HG02885 (cell line): ENCODE results near the gene ANTXR2.
"Not testable (repeated sequence)": the region's sequence is repeated elsewhere in the genome, so short reads cannot be mapped to it uniquely, and the experiment has no call there.

Experiments
- ATAC-seq: cut with Tn5 transposase; IDR thresholded peaks from one replicate; pipeline ENCODE4 v1.9.1; 2021; ENCODE audit warnings: mild to moderate bottlenecking; ENCODE audit not compliant: unreplicated experiment, poor library complexity

The ANTXR2 gene

DNA sequence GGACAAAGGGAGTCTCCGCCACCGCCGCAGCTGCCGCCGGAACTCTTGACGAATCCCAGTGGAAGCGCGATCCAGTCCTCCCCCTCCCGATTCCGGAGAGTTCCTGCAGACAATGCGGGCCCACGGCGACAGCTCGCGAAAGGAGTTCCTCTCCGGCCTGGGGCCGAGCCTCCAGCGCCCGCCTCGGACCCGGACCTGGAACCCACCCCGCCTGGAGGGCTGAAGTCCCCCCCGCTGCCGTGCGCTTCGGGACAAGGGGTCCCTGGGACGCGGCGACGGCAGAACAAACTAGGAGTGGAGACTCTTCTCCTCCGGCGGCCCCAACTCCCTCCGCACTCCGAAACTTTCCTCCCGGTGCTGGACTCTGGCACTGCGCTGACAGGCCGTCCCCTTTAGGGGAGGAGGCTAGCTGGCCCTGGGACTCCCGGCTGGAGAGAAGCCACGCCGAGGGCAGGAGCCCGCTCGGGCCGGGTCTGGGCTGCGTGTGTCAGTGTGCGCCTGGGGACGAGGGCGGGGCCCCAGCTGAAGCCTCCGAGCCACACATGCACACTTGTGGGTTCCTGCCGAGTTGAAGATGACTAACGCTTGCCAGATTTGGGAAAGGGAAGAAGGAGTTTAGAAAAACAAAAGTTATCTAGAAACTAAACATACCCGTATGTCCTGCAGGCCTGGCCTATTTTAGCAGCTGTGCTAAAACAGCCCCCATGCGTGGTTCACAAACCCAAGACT lies at the start of gene ANTXR2:
Gene ANTXR2 (minus strand): TSS at position 486 of the 729 bp plus-strand sequence. CDS start 669 bp downstream, outside the sequence.
- ATAC-seq: peak; percentile 73

DNA sequence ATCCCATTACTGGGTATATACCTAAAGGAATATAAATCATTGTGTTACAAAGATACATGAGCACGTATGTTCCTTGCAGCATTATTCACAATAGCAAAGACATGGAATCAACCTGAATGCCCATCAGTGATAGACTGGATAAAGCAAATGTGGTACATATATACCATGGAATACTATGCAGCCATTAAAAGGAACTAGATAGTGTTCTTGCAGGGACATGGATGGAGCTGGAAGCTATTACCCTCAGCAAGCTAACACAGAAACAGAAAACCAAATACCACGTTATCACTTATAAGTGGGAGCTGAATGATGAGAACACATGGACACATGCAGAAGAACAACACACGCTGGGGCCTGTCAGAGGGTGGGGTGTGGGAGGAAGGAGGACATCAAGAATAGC lies 48.8 kb upstream of the ANTXR2 start:
- ATAC-seq: not testable (repeated sequence)

DNA sequence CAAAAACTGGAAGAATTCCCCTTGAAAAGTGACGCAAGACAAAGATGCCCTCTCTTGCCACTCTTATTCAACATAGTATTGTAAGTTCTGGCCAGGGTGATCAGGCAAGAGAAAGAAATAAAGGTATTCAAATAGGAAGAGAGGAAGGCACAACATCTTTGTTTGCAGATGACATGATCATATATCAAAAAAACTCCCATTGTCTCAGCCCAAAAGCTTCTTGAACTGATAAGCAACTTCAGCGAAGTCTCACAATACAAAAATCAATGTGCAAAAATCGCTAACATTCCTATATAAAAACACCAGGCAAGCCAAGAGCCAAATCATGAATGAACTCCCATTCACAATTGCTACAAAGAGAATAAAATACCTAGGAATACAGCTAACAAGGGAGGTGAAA lies 46.6 kb upstream of the ANTXR2 start:
- not testable (repeated sequence) for ATAC-seq

DNA sequence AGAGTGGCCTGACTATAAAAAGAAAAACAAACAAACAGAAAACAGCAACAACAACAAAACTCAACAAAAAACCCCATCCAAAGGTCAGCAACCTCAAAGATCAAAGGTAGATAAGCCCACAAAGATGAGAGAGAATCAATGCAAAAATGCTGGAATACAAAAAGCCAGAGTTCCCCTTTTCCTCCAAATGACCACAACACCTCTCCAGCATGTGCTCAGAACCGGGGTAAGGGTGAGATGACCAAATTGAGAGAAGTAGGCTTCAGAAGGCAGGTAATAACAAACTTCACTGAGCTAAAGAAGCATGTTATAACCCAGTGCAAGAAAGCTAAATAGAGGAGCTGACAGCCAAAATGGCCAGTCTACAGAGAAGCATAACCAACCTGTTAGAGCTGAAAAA lies 43.5 kb upstream of the ANTXR2 start:
- ATAC-seq: no peak

DNA sequence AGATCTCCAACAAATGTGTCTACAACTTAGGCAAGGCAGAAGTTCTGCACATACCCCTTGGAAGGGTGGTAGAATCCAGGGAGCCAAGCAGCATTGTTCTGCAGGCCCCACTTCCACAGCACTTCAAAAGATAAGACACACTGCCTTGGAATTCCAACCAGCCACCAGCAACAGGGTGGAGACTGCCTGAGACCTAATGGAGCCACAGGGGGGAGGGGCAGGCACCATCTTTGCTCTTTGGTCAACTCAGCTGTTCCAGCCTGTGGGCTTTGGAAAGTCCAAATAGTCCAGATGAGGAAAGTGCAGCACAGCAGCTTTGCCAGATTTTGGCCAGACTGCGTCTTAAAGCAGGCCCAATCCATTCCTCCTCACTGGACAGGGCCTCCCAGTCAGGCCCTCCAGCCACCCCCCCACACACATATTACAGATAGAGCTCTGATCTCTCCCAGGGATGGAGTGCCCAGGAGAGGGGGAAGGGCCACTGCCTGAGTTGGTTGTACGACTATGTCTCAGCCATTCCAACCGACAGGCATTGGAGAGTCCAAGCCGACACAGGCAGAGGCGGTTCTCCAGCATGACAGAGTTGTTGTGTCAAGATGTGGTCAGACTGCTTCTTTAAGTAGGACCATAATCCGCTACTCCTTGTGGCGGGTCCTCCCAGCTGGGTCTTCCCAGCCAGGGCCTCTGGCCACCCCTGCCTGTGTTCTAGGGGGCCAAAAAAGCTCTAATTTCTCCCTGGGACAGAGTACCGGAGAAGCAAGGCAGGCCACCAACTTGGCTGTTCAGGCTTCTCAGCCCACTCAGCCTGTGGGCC lies 42.5 kb upstream of the ANTXR2 start:
- ATAC-seq: no peak

DNA sequence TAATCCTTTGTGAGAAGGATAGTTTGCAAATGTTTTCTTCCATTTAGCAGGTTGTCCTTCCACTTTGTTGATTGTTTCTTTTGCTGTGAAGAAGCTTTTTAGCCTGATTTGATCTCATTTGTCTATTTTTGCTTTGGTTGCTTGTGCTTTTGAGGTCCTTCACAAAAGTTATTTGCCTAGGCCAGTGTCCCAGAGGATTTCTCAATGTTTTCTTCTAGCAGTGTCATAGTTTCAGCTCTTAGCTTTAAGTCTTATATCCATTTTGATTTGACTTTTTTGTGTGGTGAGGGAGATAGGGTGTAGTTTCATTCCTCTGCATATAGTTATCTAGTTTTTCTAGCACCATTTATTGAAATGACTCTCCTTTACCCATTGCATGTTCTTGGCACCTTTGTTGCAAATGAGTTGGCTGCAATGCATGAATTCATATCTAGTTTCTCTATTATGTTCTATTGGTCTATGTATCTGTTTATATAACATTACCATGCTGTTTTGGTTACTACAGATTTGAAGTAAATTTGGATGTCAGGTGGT lies 41.8 kb upstream of the ANTXR2 start:
- ATAC-seq: no peak

DNA sequence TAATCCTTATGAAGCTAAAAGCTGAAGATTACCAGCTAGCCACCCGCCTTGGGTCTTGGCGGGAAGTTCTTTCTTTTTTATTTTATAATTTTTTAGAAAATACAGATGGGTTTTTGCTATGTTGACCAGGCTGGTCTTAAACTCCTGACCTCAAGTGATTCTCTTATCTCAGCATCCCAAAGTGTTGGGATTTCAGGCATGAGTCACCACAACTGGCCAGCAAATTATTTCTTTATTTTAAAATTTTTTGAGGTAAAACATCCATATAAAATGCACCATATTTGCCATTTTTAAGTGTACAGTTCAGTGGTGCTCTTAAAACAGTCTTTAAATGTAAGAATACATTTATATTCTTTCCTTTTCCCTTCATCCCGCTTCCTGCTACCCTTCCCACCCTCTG lies 40.6 kb upstream of the ANTXR2 start:
- ATAC-seq: no peak

DNA sequence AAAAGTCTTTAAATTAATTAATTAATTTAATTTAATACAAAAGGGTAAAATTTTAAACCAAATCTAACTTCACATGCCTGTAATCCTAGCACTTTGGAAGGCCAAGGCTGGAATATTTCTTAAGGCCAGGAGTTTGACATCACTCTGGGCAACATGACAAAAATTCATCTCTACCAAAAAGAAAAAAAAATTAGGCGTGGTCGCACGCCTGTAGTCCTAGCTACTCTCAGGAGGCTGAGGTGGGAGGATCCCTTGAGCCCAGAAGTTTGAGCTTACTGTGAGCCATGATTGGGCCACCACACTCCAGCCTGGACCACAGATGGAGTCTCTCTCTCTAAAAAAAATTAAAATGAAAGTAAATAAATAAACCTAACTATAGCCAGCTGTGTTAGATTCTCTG lies 39.2 kb upstream of the ANTXR2 start:
- ATAC-seq: no peak

DNA sequence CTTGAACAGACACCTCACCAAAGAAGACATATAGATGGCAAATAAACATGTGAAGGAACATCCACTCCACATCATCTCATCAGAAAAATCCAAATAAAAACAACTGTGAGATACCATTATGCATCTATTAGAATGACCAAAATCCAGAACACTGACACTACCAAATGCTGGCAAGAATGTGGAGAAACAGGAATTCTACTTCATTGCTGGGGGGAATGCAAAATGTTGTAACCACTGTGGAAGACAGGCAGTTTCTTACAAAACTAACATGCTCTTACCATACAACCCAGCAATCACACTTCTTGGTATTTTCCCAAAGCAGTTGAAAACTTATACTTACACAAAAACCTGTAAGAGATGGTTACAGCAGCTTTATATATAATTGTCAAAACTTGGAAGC lies 38.2 kb upstream of the ANTXR2 start:
- no peak for ATAC-seq

DNA sequence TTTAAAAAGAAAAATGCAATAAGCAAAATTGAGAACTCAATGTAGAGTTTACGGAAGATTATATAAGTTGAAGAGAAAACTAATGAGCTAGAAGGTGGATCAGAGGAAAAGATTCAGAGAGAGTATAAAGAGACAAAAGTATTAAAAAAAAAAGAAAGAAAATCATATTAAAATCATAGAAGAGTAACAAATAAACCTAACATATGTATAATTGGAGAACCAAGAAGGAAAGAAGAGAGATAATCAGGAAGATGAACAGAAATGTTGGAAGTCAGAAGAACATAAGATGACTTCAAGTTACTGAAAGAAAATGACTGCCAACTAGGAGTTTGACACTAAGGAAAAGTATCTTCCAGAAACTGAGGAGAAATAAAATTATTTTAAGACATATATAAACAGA lies 34.3 kb upstream of the ANTXR2 start:
- ATAC-seq: no peak

DNA sequence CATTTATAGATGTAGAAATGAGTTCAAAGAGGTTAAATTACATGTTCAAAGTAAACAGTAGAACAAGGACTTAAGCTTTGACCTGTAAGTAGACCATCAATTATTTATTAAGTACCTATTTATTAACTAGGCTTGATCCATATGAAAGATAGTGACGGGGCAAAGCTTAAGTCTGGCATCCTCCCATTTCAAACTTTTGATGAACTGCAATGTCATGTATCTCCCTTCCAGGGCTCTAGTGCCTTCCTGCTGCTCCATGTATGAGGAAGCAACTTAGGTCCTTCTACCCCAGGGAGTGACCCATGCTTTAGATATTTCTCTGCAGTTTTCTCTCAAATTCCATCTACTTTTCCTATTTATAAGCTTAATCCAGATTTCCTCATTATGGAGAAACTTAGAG lies 31.9 kb upstream of the ANTXR2 start:
- no peak for ATAC-seq

DNA sequence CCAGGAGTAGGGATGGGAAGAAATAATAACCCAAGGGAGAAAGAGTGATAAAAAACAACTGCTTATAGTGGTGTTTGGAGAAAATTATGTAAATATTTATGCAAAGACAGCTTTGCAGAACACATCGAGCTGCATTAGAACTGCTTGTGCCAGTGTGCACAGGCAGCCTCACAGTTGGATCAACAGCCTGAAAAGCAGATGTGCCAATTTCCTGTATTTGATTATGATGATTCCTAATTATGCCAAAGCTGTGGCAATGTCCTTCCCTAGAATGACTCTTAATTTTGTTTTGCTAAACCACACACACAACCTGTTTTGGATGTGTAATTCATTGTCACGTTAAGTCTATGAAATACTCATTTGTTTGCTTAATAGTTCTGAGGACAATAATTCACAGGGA lies 30.6 kb upstream of the ANTXR2 start:
- no peak for ATAC-seq

DNA sequence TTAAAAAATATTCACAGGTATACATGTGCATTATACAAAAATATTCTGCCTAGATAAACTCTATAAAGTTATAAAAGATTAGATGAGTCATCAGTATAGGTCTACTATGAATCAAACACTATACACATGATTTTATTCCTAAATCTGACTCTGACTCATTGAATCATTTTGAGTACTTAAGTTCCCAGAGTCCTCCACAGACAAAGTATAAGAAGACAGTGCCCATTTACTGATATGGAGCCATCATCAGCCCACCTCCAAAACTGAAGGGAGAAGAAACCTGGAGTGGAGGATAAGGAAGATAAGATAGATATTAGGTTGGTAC lies 28.7 kb upstream of the ANTXR2 start:
- ATAC-seq: no peak

DNA sequence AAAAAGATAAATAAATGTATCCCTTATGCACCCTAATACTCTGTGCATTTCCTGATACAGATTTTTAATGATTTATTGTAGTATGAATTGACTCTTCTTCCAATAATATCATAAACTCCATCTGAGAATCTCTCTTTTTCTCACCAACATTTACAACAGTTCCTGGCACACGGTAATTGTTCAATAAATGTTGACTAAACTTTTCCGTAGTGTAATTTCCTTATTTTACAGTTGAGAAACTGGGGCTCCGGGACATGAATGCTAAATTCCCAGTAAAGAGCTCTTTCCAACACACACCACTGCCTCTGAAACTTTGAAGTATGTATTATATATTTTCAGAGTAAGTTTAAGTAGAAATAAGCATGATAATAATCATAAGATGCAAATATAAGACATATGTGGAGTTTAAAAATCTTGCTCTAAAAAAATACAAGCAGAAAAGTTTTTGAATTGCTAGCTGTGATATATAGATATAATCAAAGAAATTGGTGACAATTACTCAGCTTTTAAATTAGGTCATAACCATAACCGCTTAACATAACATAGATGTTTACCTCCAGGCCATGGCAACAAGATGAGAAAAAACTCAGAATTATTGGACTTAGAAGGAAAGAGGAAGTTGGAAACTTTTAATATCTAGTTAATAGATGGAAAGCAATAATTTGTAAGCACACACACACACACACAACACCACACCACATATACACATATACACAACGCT lies 28.2 kb upstream of the ANTXR2 start:
- no peak for ATAC-seq

DNA sequence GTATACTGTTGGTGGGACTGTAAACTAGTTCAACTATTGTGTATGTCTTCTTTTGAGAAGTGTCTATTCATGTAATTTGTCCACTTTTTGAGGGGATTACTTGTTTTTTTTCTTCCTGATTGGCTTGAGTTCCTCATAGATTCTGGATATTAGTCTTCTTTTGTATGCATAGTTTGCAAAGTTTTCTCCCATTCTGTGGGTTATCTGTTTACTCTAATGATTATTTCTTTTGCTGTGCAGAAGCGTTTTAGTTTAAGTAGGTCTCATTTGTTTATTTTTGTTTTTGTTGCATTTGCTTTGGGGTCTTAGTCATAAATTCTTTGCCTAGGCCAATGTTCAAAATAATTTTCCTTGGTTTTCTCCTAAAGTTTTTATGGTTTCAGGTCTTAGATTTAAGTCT lies 26.6 kb upstream of the ANTXR2 start:
- no peak for ATAC-seq

DNA sequence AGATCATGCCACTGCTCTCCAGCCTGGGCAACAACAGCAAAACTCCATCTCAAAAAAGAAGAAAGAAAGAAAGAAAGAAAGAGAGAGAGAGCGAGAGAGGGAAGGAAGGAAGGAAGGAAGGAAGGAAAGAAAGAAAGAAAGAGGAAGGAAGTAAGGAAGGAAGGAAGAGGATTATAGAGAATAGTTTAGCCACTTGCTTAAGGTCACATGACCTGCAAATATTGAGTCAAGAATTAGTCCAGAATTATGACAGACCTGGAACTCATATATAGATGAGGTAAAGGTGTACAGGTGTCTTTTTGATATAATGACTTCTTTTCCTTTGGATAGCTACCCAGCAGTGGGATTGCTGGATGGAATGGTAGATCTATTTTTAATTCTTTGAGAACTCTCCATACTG lies 25.6 kb upstream of the ANTXR2 start:
- ATAC-seq: no peak

DNA sequence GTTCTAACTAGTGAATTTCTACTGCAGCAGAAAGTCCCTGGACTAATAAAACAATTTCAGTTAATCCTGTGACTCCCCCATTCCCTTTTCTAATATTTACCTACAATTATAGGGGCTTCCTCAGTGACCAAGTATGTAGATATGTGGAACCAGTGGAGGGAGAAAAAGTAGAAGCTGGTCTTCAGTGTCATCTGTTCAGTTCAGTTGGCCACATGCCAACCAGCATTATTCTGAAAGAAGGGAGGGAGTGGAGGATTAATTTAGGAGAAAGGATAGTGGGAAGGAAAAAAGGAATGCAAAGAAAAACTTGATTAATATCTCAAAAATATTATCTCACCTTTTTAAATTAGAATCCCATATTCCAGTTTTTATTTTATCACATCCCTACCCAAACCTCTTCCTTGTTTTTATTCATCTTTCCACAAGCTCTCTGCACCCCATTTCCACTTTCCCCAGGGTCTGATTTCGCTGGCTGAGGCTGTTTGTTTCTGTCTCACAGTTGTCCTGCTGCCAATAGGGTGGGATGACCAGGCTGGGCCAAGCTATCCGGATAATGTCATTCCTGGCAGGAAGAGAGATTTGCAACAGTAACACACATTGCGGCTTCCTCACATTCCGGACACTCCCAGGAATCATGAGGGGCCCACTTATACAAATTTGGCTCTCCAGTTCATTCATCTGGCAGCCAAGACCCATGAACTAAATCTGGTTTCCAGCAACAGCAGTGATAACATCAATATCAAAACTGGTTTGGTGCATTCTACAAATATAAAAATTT lies 24.6 kb upstream of the ANTXR2 start:
- ATAC-seq: no peak

DNA sequence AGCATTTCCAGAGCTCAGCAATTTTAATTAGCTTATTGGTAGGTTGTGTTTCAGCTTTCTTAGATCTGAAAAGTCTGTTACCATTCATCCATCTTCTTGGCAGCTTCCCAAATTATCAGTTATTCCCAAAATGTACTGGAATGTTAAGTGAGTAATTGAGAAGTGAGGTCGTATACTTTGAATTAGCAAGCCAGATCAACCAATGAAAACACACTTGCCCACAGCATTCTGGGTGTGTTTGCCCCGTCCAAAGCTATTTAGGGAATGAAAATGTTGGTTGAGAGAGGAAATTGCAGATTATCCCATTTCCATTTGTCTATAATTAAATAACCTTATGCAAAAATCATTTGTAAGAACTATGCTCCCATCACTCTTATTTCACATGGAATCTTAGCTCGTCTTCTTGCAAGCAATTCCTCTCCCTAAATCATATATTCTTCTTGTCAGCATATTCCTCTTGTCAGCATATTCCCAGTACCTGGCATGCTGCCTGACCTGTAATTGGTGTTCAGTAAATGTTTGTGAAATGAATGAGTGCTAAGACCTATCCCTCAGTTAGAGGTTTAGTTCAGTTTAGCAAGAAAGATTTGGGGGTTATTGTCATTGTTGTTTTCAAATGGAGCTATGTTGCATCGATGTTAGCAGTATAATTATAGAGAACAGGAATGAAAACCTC lies 23.3 kb upstream of the ANTXR2 start:
- ATAC-seq: no peak

DNA sequence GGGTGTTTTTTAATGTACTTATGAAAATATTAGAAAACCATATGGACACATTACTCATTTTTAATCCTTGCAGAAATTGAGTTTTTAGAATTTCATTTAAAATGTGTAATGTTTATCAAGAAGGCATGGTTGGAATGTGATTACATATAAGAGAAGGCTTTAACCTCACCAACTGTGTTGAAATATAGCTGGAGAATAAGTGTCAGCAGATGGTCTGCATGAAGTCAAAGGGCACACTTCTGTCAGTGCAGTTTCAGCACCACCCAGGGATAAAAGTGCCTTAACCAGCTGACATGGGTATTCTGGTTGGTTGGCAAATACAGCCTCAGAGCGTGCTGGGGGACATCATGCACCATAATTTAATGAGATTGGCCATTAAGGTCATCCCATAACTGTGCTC lies 21.2 kb upstream of the ANTXR2 start:
- ATAC-seq: no peak

DNA sequence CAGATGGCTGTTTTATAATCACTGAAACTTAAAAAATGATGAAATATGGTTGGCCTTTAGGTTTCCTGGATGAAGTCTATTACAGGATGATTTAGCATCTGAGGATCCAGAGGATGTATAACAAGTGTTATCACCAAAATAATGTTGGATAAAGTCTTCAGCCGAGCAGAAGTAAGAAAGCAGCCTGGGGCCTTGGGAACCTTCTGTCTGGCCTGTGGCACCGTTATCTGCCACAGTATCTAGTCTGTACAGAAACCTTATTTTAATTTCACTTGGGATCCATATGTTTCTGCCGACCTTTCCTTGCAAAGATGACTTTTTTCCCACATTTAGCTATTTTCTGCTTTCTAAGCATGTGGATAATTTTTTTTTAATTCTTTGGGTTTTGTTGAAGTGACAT lies 20.5 kb upstream of the ANTXR2 start:
- no peak for ATAC-seq
